WTC11 (cell line): ENCODE data around the gene DLG5.

Experiments
- PRDM15 ChIP-seq: sonication (generic); formaldehyde crosslinking; IDR thresholded peaks from 2 replicates; pipeline ENCODE4 v1.8.0; 2022; ENCODE audit warnings: missing genetic modification reagents
- ZNF138 ChIP-seq: sonication (generic); formaldehyde crosslinking; conservative IDR thresholded peaks from 2 replicates; pipeline ENCODE4 v1.8.1; 2022; ENCODE audit warnings: mild to moderate bottlenecking, moderate library complexity, missing genetic modification reagents

GRCh38 chr10:77823811-77824542 lies 102.6 kb downstream of the DLG5 start:
- TF ChIP-seq ZNF138 (CRISPR knock-in tag) (no peak), PRDM15 (no peak)
